MV-4-11 (cell line): ENCODE data around the gene BUB1B.

ENCODE experiments used
- DNase-seq: peaks from one replicate; lab custom pipeline; 2025; lab: John Stamatoyannopoulos, UW

Gene BUB1B

DNA sequence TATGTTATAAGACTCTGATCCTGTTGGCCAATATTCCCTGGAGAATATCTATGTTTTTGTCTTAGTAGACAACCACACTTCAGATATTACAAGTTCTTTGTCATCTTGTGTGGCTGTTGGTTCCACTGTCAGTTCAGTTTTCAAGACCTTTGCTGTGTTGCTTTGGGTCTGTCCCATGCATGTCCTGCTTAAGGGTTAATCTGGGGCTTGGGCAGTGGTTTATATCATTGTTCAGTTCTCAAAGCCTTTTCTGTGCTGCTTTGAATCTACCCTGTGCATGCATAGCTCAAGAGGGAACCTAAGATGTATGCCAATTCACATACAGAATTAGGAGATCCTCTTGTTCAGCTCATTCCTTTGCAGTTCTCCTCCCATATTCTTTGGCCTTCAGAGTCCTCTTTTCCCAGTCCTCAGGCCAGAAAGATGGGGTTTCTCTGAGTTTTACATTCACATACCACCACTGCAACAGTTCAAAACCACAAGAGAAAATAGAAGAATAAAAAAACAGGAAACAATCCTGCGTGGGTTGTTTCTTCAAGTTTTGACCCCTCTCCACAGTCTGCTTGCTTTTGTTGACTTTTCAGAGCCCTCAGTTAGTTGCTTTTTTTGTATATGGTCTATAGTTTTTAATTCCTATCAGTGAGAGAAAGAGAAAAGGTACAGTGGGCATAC lies 21.6 kb downstream of the BUB1B start:
- peak; percentile 70 for DNase-seq

- DNase-seq: no peak
Observed at GRCh38 chr15:40183636-40184463, 23.0 kb downstream of the BUB1B start.

DNA sequence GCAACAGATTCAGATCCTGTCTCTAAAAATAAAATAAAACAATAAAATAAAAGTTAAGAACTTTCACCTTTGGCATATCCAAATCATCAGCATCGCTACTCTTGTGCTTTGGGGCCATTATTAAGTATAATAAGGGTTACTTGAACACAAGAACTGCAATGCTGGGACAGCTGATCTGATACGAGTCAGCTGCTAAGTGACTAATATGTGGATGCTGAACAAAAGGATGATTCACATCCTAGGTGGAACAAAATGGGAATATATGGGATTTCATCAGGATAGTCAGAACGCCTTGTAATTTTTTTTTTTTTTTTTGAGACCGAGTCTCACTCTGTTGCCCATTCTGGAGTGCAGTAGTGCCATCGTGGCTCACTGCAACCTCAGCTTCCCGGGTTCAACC lies 29.7 kb downstream of the BUB1B start:
- DNase-seq: no peak

DNA sequence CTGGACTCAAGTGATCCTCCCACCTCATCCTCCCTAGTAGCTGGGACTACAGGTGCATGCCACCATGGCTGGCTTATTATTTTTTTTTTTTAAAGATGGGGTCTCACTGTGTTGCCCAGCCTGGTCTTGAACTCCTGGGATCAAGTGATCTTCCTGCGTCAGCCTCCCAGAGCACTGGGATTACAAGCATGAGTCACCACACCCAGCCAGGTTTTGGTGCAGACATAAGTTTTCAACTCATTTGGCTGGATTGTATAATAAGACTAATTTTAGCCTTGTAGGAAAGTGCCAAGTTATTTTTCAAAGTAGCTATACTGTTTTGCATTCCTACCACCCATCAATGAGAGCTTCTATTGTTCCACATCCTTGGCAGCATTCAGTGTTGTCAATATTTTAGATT lies 32.1 kb downstream of the BUB1B start:
- no peak for DNase-seq

DNA sequence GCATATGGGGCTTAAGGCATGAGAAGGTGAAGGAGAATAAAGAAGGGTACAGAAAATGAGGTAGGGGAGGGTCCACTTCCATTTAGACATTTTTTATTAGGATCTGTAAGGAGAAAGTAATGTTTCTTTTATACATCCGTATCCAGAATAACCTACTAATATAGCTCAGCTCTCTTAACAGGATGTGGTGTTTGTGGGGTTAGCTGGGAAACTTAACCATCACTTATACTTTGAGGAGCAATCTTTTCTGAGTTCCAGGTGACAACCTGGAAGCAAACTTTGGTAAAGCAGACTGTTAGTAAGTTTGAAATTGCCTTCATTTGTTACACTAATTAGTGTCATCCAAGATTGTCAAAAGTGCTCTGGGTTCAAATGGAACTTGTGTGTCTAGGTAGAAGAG lies 36.6 kb downstream of the BUB1B start:
- no peak for DNase-seq

DNA sequence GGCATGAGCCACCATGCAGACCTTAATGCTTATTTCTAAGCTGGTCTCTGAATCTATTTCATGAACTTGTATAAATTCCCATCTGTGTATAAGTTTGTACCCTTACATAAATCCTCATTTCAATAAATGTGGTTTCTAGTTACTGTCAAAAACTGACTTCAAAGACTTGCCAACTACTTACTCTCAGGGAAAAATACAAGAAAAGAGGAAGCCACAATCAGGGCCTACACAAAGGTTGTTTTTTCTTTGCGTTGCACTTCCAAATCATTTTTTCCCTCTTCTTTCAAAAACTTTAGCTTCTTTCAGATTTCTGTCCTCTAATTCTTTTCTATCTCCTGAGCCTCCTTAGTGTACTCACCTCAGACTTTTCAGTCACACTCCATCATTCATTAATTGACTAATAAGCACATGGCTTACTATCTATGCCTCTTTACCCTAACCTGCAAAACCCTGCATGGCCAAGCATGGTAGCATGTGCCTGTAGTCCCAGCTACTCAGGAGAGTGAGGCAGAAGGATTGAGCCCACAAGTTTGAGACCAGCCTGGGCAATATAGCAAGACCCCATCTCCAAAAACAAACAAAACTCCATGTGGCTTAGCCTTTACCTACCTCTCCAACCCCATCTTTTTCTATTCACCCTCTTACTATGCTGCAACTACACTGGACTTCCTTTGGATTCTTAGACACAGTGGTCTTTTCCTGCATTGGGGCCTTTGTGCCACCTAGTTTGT lies 37.7 kb downstream of the BUB1B start:
- no peak for DNase-seq

DNA sequence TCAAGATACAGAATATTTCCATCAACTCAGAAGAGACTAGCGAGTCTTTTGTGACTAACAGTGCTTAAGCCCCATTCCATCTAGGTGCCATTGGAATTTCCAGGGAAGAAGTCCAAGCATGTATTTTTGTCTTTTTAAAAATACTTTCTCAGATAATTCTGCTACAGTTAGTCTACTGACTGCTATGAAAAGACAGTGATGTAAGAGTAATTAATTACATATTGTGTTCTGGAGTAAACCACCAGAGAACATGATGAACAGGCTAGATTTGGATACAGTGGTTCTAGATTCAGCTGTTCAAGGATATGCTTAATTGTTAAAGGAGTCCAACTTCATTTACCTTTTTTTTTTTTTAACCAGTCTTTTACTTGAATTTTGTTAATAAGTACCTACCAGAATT lies 43.2 kb downstream of the BUB1B start:
- no peak for DNase-seq

- peak; percentile 70 for DNase-seq
Observed at GRCh38 chr15:40217166-40217824, 56.4 kb downstream of the BUB1B start.

GRCh38 chr15:40219801-40220200 lies 58.9 kb downstream of the BUB1B start:
- DNase-seq: no peak

GRCh38 chr15:40222131-40222530 lies 61.3 kb downstream of the BUB1B start:
- DNase-seq: no peak

- no peak for DNase-seq
Observed at GRCh38 chr15:40226736-40227135, 65.9 kb downstream of the BUB1B start.

GRCh38 chr15:40229316-40229715 lies 68.4 kb downstream of the BUB1B start:
- no peak for DNase-seq

DNA sequence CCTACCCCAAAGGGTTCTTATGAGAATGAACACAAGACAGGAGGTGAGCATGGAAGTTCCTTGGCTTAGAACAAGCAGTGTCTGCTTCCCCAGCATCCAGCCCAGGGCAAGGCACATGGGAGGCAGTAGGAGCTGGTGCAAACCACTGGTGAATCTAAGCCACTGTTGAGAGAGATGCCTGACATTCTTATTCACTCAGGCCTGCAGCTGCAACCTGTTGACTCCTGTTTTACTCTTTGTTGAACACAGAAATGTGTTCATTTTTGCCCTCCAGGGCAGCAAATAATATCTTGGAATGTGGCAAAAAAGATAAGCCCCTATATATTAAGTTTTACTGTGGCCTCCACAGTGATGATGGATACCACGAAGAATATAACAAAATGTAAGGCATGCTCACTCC lies 69.1 kb downstream of the BUB1B start:
- no peak for DNase-seq

GRCh38 chr15:40232625-40233070 lies 71.8 kb downstream of the BUB1B start:
- DNase-seq: peak; percentile 57

DNA sequence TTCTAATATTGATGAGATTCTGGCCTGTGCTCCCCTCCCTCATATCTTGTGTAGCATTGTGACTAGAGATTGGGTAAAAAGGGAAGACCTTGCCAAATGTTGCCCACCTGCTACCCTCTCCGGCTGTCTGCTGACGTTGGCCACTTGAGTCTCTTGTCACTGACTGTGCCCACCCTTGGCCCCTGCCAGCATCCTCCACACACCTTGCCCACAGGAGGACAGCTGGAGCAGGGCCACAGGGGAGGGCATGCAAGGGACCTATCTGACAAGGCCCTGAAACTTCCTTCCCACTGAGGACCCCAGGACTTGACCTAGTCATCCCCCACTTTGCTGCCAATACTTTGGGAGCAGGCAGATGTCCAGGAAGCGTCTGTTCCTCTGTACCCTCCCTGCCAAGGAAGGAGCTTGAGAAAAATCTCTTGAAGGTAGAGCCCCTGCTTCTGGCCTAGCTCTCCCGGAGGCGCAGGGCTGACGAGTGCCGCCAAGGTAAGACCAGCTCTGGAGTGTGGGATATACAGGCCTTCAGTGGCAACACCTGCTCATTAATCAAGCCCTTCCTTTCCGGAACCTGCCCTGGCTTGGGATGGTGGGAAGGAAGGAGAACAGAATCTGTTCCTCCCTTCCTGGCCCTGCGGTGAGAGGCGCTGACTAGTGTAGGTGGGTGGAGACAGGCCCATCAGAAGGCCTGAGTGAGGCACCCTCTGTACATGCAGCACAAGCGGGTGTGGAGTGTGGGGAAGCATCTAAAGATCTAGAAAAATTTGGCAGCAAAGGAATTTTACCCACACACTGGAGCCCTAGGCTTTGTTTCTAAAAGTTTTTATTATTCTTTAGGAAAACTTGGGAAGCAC lies 73.1 kb downstream of the BUB1B start:
- no peak for DNase-seq

GRCh38 chr15:40234783-40235182 lies 73.9 kb downstream of the BUB1B start:
- DNase-seq: peak; percentile 27

- peak; percentile 79 for DNase-seq
Observed at GRCh38 chr15:40235201-40235885, 74.5 kb downstream of the BUB1B start.

- peak; percentile 21 for DNase-seq
Observed at GRCh38 chr15:40238532-40239403, 77.9 kb downstream of the BUB1B start, which contains the start of gene PAK6. TSS of gene PAK6 (plus strand) at chr15:40239063. CDS start at chr15:40264786, 25,723 bp downstream.

DNA sequence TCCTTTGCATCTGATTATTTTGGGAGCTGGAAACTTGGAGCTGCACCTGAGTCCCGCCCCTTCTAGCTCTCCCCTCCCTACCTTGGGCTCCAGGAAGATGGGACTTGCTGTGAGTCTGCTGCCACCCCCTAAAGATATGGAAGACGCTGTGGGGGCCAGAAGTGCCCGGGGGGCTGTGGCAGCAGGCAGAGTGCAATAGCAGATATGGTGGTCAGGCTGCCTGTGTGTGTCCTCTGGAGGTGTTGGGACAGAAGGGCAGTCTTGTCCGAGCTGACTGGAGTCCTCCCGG lies 78.5 kb downstream of the BUB1B start:
- DNase-seq: no peak
